DND-41 (cell line): ENCODE measurements around the gene CD4.

Source experiments
- EZH2 ChIP-seq: IDR thresholded peaks from 3 replicates; pipeline ENCODE4 v1.6.1; 2012; ENCODE audit warnings: borderline replicate concordance, low read depth, mild to moderate bottlenecking, moderate library complexity, low read length, inconsistent platforms; ENCODE audit not compliant: severe bottlenecking
- TF ChIP-seq, protein P1 (sequence below): IDR thresholded peaks from 2 replicates; pipeline ENCODE4 v1.5.1; 2012; ENCODE audit warnings: borderline replicate concordance, low read length, moderate library complexity, mild to moderate bottlenecking; ENCODE audit not compliant: poor library complexity, severe bottlenecking; ENCODE audit errors: extremely low read depth

DNA sequence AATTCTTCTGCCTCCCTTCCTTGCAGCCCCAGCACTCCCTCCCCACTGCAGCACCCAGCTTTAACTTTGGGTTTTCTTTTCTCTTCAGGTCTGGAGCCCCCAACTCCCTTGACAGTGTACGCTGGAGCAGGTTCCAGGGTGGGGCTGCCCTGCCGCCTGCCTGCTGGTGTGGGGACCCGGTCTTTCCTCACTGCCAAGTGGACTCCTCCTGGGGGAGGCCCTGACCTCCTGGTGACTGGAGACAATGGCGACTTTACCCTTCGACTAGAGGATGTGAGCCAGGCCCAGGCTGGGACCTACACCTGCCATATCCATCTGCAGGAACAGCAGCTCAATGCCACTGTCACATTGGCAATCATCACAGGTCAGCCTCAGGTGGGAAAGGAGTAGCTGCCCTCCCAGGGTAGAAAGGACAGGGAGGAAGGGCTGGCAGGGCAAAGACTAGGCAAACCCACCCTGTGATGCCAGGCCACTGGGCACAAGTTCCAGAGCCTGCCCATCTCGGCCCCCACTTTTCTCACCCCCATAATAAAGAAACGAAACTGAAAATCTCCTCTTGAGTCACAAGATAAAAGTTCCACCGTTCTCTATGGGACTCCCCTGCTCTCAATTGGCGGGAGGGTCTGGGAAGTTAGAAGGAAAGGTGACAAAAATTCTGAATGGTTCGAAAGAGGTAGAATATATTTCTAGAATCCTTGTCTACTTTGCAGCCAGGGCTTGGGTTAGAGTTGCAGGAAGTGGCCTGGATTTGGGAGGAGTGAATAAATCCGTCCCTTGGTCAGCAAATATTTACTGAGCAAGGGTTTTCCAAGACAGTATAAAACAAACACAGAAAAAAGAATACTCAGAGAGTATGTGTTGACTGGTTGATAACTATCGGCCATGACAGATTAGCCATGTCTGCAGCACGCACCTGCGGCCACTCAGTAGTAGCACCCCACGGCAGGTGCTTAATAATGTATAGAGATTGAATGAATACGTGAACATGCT, 13.8 kb upstream of the CD4 start:
- TF ChIP-seq, protein P1, sequence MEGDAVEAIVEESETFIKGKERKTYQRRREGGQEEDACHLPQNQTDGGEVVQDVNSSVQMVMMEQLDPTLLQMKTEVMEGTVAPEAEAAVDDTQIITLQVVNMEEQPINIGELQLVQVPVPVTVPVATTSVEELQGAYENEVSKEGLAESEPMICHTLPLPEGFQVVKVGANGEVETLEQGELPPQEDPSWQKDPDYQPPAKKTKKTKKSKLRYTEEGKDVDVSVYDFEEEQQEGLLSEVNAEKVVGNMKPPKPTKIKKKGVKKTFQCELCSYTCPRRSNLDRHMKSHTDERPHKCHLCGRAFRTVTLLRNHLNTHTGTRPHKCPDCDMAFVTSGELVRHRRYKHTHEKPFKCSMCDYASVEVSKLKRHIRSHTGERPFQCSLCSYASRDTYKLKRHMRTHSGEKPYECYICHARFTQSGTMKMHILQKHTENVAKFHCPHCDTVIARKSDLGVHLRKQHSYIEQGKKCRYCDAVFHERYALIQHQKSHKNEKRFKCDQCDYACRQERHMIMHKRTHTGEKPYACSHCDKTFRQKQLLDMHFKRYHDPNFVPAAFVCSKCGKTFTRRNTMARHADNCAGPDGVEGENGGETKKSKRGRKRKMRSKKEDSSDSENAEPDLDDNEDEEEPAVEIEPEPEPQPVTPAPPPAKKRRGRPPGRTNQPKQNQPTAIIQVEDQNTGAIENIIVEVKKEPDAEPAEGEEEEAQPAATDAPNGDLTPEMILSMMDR, result no peak
- TF ChIP-seq EZH2, result no peak
